DMS53 (cell line): Measurements from ENCODE around the gene LIPG.
"Not testable (repeated sequence)": the region's sequence is repeated elsewhere in the genome, so short reads cannot be mapped to it uniquely, and the experiment has no call there.

Source experiments
- DNase-seq: peaks from one replicate; lab custom pipeline; 2025; lab: John Stamatoyannopoulos, UW

The LIPG gene

GRCh38 chr18:49561289-49562193, at the start of gene LIPG:
Gene LIPG, plus strand, starts transcription at chr18:49562057. Its CDS starts 252 bp downstream, at chr18:49562309.
- peak; percentile 100 for DNase-seq

GRCh38 chr18:49512876-49513275, 49.0 kb upstream of the LIPG start:
- not testable (repeated sequence) for DNase-seq

- no peak for DNase-seq
Observed at GRCh38 chr18:49514577-49514976, 47.3 kb upstream of the LIPG start.

- not testable (repeated sequence) for DNase-seq
Observed at GRCh38 chr18:49515003-49515402, 46.9 kb upstream of the LIPG start.

GRCh38 chr18:49515516-49515915, 46.3 kb upstream of the LIPG start:
- no peak for DNase-seq

GRCh38 chr18:49517483-49517882, 44.4 kb upstream of the LIPG start:
- DNase-seq: no peak

- DNase-seq: no peak
Observed at GRCh38 chr18:49519101-49519971, 42.5 kb upstream of the LIPG start.

GRCh38 chr18:49520661-49521145, 41.2 kb upstream of the LIPG start:
- DNase-seq: peak; percentile 90

- DNase-seq: peak; percentile 60
Observed at GRCh38 chr18:49521216-49521835, 40.5 kb upstream of the LIPG start.

GRCh38 chr18:49523580-49524093, 38.2 kb upstream of the LIPG start:
- not testable (repeated sequence) for DNase-seq

GRCh38 chr18:49524349-49524748, 37.5 kb upstream of the LIPG start:
- no peak for DNase-seq

GRCh38 chr18:49524951-49525350, 36.9 kb upstream of the LIPG start:
- DNase-seq: no peak

- no peak for DNase-seq
Observed at GRCh38 chr18:49525981-49526380, 35.9 kb upstream of the LIPG start.

GRCh38 chr18:49527631-49528327, 34.1 kb upstream of the LIPG start:
- peak; percentile 31 for DNase-seq

GRCh38 chr18:49529596-49529995, 32.3 kb upstream of the LIPG start:
- no peak for DNase-seq

GRCh38 chr18:49531678-49532153, 30.1 kb upstream of the LIPG start:
- no peak for DNase-seq

- DNase-seq: peak; percentile 24
Observed at GRCh38 chr18:49534846-49535601, 26.8 kb upstream of the LIPG start.

GRCh38 chr18:49537232-49537896, 24.5 kb upstream of the LIPG start:
- no peak for DNase-seq

GRCh38 chr18:49544362-49544761, 17.5 kb upstream of the LIPG start:
- DNase-seq: no peak

- no peak for DNase-seq
Observed at GRCh38 chr18:49546278-49546677, 15.6 kb upstream of the LIPG start.
